K562 treated with DMSO at 1 percent for 12 hours (cell line): ENCODE results near the gene MYEF2. TPM values are rescaled to one million over a fixed set of nuclear protein-coding genes. Genes with fewer than 3 reads are reported as not detected.

Experiments
- total RNA-seq: library from RNA; unstranded; fragments of 300-600 nt; gene quantifications from 2 replicates; pipeline ENCODE4 v1.2.3, GENCODE V29; 2022; ENCODE audit not compliant: insufficient read depth

Gene MYEF2
- 0.22 and 0.56 TPM in 2 replicates for total RNA-seq

GRCh38 chr15:48177766-48178647 is at the start of gene MYEF2:
MYEF2 (minus strand) TSS chr15:48178295; CDS start chr15:48178237, 58 bp downstream.

GRCh38 chr15:48205981-48206380 is 27.9 kb upstream of the MYEF2 start, which contains the start of gene SLC12A1:
SLC12A1 (plus strand) TSS chr15:48206302; CDS start chr15:48207720, 1,418 bp downstream.

GRCh38 chr15:48191574-48192225 is 13.6 kb upstream of the MYEF2 start, which contains the start of gene CTXN2:
CTXN2 (plus strand) TSS chr15:48191665; CDS start chr15:48201301, 9,636 bp downstream.

GRCh38 chr15:48120745-48121144 is 57.4 kb downstream of the MYEF2 start, which contains the start of gene SLC24A5:
SLC24A5 (plus strand) TSS chr15:48120990; CDS start chr15:48121045, 55 bp downstream.

Other genes starting within 250 kb of the MYEF2 start
- not detected in 2 replicates for gene SLC24A5, start 57.3 kb downstream of the MYEF2 start, total RNA-seq
- gene CTXN2, start 13.4 kb upstream of the MYEF2 start, total RNA-seq = not detected in 2 replicates
- gene SLC12A1, start 28.0 kb upstream of the MYEF2 start, total RNA-seq = not detected in 2 replicates
- 97.6 and 109 TPM in 2 replicates for gene DUT, start 153.1 kb upstream of the MYEF2 start, total RNA-seq